Measurements from ENCODE around the gene SLC34A1.

The SLC34A1 gene

GRCh38 chr5:177389241-177390169, 5.3 kb downstream of the SLC34A1 start:
- peak; percentile 93 for DNase-seq

- DNase-seq, result peak; percentile 86
These were observed 6.4 kb downstream of the SLC34A1 start for GRCh38 chr5:177390363-177391300.

DNA sequence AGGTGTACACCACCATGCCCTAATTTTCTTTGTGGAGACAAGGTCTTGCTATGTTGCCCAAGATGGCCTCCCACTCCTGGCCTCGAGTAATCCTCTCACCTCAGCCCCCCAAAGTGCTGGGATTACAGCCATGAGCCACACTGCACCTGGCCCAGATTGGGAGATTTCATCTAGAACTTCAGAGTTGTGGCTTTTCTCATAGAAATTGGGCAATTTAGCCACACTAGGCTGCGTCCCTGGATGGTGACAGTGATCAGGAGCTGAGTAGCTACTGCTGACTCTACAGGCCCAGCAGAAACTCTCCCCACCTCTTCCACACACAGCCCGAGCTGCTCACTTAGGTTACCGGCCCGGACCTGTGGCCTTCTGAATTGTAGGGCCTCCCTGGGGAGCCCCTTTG, 8.5 kb downstream of the SLC34A1 start:
- DNase-seq, result no peak

GRCh38 chr5:177393206-177393765, 9.1 kb downstream of the SLC34A1 start:
- peak; percentile 9 for DNase-seq

DNA sequence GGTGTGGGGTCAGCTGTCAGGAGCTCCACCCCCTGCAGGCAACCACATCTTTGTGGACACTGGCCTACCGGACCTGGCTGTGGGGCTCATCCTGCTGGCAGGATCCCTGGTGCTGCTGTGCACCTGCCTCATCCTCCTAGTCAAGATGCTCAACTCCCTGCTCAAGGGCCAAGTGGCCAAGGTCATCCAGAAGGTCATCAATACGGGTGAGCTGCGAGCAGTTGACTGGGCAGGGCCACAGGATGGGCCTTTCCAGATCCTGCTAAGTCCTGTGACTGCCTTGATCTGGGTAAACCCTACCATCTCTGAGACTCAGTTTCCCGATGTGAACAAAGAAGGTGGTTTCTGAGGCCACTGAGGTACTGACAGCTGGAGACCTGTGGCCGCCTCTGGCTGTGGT, 9.8 kb downstream of the SLC34A1 start:
- no peak for DNase-seq

GRCh38 chr5:177396078-177396477, 11.8 kb downstream of the SLC34A1 start:
- DNase-seq, result no peak

- no peak for DNase-seq
These were observed 12.6 kb downstream of the SLC34A1 start for GRCh38 chr5:177396807-177397206.

DNA sequence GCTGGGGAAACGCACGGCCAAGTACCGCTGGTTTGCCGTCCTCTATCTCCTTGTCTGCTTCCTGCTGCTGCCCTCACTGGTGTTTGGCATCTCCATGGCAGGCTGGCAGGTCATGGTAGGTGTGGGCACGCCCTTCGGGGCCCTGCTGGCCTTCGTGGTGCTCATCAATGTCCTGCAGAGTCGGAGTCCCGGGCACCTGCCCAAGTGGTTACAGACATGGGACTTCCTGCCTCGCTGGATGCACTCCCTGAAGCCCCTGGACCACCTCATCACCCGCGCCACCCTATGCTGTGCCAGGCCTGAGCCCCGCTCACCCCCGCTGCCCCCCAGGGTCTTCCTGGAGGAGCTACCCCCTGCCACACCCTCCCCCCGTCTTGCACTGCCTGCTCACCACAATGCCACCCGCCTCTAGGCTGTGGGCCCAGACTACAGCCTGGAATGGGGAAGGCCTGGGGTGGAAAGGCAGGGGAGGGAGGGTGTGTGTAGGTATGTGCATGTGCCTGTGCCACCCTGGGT, 13.7 kb downstream of the SLC34A1 start:
- DNase-seq, result no peak

DNA sequence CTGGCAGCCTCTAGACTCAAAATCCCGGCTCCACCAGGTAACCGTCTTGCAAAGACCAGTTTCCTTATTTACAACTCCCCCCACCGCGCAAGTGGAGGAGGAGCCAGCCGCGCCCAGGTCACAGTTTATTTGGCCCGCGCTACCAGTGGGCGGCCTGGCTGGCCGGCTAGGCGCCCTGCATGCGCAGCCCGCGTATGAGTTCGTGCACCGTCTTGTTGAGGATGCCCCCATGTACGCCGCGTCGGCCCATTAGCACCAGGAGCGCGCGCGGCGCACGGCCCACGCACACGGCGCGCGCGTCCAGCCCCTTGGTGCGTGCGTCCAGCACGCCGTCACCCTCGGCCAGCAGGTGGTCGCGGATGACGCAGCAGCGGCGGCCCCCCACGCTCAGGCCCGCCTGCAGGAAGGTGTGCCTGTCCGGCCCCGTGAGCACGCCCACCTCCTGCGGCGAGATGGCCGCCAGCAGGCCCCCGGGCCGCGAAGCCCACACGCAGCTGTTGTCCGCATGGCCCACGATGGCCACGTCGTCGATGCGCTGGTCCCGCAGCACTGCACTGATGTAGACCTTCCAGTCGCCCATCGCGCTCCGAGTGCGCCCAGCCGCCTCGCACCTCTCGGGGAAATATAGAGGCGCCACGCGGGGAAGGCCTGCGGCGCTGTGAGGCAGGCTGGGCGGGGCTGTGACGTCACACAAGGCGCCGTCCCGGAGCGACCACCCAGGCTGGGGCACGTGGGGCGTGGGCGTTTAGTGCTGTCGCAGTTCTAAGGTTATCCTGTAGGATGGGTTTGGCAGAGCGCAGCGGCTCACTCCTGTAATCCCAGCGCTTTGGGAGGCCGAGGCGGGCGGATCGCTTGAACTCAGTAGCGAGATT, 16.0 kb downstream of the SLC34A1 start, which contains the start of gene PFN3:
TSS of gene PFN3 (minus strand) at position 665 of the 872 bp plus-strand sequence. CDS start at position 580, 85 bp downstream.
- DNase-seq, result no peak

DNA sequence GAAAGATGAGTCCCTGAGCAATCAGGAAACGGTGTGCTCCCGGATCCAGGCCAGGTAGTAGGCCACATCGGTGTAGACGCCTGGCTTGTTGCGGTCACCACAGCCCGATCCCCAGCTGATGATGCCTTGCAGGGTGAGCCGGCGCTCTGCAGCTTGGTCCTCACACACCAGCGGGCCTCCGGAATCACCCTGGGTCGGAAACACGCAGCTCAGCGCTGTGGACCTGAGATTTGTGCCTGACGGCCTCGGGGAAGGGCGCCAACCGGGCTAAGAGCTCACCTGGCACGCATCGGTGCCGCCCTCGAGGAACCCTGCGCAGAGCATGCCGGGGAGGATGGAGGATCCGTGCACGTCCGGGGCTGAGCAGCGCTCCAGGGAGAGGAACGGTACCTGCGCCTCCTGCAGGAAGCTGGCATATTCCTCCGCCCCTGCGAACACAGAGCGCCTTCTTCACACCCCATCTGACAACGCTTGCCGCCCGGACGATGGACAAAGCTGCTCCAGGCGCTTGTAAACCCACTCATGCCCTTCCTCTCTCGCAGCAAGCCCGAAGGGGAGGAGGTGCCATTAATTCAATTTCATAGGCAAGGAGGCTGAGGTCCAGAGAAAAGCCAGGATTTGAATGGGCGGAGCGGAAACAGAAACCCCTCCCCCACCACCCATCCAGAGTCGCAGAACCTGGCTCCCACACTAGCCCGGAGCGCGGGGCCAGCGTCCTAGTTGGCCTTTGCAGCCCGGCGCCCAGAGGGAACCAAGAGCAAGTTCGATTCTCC, 18.2 kb downstream of the SLC34A1 start:
- peak; percentile 43 for DNase-seq

DNA sequence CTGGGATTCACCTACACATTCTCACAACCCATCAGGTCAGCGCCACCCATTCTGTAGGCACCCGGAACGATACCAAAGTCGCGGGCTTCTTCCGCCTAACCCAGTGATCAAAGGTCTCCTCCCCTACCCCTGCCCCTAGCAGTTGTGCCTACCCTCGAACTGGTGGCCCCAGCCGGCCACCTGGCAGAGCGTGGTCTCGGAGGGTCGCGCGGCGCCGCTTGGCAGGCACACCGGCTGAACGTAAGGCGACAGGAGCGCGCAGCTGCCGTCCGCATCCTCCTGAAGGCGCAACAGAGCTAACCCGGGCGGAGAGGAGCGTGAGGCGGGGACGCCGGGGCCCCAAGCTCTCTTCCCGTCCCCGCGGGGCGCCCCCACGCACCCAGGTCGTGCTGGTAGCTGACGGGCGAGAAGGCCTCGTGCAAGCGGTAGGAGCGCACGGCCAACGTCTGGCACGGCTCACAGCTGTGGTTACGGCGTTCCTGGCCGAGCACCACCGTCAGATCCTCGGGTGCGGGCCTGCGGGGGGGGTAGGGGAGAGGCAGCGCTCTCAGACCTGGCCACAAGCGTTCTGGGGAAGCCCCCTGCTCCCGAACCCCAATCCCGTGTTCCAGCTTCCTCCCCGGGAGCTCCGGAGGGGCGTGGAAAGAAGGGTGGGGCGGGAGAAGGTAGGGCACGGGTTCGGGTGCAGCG, 19.0 kb downstream of the SLC34A1 start:
- no peak for DNase-seq

GRCh38 chr5:177403792-177404640, 19.8 kb downstream of the SLC34A1 start:
- DNase-seq, result peak; percentile 91

DNA sequence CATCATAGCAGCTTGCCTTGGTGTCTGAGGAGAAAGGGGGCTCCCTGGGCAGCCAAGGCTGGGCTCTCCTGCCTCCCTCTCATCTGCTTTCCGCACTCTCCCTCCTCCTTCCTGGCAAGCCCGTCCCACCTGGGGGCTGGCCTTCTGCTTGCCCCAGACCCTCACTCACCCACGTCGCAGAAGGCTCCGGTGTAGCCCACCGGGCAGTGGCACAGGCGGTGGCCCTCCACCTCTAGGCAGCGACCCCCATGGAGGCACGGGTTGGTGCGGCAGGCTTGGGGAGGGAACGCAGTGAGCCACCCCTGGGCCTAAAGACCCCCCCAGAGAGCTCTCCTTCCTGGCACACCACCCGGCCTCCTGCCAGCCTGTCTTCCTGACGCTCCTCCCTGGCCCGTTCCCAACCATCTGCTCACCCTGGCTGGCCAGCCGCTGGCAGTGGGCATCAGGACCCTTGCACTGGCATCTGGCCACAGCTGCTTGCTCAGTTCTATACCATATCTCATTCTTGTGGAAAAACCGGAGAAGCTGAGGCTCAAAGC, 20.5 kb downstream of the SLC34A1 start:
- no peak for DNase-seq

GRCh38 chr5:177405312-177405711, 21.1 kb downstream of the SLC34A1 start:
- no peak for DNase-seq

DNA sequence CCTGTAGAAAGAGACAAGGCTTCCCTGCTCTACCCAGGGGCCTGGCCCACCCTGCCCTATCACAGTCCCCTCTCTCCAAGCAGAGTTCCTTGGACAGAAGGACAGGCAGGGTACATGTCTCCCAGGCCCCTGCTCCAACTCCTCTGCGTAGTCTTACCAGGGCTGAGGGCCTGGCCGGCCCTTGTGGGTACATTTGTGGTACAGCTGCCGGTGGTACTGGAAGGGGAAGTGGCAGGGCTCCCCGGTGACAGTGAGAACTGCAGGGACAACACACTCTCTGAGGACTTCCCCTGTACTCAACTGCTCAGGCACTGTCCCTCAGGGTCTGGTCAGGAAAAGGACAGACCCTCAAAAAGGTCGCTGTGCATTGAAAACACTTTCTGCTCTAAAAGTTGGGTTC, 21.6 kb downstream of the SLC34A1 start:
- DNase-seq, result peak; percentile 63

GRCh38 chr5:177409043-177409801, 25.0 kb downstream of the SLC34A1 start, which contains the start of gene F12:
TSS of gene F12 (minus strand) at chr5:177409564. CDS start at chr5:177409527, 37 bp downstream.
- no peak for DNase-seq

- no peak for DNase-seq
These were observed 26.3 kb downstream of the SLC34A1 start for GRCh38 chr5:177410575-177410974.

DNA sequence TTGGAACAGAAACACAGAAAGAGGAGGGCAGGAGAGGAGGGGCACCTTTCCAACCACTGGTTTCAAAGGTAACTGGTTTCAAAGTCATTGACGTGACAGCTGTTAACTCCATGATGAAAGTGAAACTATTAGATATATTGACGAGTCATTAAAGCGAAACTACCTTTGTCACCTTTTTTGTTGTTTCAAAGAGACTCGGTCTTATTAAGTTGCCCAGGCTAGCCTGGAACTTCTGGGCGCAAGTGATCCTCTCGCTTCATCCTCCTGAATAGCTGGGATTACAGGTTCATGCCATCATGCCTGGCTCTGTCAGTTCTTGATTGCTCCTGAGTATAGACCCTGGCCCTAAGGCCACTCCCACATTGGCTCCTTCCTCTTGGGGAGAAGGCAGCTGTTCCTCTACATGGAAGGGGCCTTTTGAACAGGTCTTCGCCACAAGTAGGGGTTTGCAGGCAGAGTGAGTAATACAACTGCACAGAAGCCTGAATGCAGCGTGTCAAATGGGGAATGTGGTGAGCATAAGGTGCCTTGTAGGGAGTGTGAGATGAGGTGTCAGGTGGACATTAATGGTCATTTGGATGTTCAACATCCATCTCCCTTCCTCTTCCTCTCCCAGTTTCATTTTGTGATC, 28.5 kb downstream of the SLC34A1 start:
- DNase-seq, result no peak

Measured in suppressor macrophage treated with lipopolysaccharide for 4 hours (primary cell).